GF-D8 (cell line): ENCODE results near the gene SYNPO2L.
"Not testable (repeated sequence)": the region's sequence is repeated elsewhere in the genome, so short reads cannot be mapped to it uniquely, and the experiment has no call there.

Experiments used
- DNase-seq: peaks from one replicate; lab custom pipeline; 2025; lab: John Stamatoyannopoulos, UW

SYNPO2L gene, protein sequence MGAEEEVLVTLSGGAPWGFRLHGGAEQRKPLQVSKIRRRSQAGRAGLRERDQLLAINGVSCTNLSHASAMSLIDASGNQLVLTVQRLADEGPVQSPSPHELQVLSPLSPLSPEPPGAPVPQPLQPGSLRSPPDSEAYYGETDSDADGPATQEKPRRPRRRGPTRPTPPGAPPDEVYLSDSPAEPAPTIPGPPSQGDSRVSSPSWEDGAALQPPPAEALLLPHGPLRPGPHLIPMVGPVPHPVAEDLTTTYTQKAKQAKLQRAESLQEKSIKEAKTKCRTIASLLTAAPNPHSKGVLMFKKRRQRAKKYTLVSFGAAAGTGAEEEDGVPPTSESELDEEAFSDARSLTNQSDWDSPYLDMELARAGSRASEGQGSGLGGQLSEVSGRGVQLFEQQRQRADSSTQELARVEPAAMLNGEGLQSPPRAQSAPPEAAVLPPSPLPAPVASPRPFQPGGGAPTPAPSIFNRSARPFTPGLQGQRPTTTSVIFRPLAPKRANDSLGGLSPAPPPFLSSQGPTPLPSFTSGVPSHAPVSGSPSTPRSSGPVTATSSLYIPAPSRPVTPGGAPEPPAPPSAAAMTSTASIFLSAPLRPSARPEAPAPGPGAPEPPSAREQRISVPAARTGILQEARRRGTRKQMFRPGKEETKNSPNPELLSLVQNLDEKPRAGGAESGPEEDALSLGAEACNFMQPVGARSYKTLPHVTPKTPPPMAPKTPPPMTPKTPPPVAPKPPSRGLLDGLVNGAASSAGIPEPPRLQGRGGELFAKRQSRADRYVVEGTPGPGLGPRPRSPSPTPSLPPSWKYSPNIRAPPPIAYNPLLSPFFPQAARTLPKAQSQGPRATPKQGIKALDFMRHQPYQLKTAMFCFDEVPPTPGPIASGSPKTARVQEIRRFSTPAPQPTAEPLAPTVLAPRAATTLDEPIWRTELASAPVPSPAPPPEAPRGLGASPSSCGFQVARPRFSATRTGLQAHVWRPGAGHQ

DNA sequence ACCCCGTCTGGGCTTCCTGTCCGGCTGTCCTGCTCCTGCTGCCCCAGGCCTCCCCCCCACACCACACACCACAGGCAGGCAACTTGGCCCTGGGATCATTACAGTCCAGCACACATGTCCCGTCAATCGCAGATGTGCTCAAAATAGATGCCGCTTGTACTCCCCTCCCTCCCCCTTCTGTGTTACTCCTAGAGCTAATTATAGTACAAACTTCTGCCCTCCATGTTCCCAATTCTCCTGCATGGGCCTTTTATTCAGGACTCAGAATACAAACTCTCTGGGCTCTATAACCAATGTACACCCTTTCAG is at the start of gene SYNPO2L:
SYNPO2L (minus strand) TSS at position 40 of the 309 bp plus-strand sequence. CDS start 107 bp downstream, outside the sequence.
- DNase-seq: no peak

DNA sequence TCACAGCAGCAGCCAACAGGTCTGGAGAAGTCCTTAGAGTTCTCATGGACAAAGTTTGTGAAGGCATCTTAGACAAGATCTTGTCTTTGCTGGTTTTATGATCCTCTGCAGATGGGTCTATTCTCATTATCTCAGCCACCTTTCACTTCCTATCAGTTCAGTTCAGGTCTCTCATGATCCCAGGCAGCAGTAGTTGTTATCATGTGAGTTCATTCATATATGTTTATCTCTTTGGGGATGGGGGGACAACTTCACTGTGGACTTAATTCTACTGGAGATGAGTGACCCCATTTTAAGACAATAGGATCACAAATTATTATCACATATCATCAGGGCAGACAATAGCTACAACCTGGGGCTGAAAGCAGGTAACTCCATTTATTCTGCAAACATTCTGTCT is 48.1 kb upstream of the SYNPO2L start:
- DNase-seq: not testable (repeated sequence)

DNA sequence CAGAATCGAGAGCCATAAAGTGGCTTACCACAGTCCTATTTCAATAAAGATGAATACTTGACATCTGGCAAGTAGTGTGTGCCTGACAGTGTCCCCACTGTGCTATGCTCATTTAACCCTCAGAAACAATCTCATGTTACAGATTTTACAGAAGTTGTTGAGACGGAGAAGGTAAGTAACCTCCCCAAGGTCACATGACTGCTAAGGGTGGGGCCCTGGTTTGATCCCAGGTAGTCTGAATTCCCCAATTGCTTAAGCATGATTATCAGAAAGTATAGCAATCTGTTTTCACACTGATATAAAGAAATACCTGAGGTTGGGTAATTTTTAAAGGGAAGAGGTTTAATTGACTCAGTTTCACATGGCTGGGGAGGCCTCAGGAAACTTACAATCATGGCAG is 43.0 kb upstream of the SYNPO2L start:
- DNase-seq: not testable (repeated sequence)

DNA sequence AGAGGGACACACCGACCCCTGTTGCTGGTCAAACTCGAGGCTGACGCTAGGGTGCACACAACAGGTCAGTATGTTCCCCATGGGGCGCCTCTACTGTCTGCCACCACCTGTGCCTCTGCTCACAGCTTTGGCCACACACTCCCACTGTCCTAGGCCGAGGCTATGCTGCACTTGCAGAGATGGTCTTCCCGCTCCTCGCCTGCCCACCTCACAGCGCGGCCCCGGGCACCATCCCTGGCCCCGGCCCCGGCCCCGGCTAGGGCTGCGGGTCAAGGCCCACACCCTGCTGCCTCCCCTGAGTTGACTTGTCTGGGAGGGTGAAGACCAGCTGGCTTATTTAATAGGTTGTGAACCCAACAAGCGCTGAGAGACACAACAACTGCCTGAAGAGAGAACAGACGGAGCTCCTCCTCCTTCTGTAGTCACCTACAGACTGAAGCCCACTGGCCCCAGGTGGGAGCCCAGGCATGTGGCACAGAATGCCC is 41.9 kb upstream of the SYNPO2L start, which contains the start of gene AGAP5:
AGAP5 (minus strand) TSS at position 435 of the 485 bp plus-strand sequence; CDS start at position 81, 354 bp downstream.
- not testable (repeated sequence) for DNase-seq

DNA sequence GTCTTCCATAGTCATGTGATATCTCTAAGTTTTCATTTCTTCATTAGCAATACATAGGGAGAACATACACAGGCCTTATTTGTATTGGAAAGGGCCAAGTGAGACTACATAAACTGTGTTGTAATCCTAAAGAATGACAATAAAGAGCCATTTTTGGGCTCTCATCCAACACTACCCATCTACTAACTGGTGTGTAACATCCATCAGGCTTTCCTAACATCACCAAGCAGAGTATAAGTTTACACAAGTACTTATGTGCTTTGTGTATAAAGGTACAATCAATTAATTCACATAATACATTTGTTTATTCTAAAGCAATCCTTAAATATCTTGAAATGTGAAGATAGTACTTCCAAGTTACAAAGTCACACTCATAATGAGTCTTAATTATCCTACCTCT is 39.5 kb upstream of the SYNPO2L start:
- DNase-seq: not testable (repeated sequence)

DNA sequence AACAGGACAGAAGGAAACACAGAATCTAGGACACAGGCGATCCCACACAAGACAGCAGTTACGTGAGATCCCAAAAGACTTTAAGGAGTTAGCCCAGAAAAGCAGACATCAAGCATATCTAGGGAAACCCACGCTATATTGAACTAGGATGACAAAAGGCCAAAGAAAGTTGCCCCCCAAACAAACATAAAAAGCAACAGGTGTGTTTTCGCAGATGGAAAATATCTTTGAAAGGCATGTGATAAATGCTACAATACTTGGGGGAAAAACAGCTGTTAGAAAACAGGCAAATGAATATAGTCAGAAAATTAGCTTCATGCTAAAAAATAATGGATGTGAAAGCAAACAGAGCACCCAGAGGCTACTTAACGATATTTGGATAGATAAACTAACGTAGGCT is 34.9 kb upstream of the SYNPO2L start:
- DNase-seq: not testable (repeated sequence)

DNA sequence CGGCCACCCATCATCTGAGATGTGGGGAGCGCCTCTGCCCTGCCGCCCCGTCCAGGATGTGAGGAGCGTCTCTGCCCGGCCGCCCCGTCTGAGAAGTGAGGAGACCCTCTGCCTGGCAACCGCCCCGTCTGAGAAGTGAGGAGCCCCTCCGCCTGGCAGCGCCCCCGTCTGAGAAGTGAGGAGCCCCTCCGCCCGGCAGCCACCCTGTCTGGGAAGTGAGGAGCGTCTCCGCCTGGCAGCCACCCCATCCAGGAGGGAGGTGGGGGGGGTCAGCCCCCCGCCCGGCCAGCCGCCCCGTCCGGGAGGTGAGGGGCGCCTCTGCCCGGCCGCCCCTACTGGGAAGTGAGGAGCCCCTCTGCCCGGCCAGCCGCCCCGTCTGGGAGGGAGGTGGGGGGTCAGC is 33.8 kb upstream of the SYNPO2L start:
- not testable (repeated sequence) for DNase-seq

DNA sequence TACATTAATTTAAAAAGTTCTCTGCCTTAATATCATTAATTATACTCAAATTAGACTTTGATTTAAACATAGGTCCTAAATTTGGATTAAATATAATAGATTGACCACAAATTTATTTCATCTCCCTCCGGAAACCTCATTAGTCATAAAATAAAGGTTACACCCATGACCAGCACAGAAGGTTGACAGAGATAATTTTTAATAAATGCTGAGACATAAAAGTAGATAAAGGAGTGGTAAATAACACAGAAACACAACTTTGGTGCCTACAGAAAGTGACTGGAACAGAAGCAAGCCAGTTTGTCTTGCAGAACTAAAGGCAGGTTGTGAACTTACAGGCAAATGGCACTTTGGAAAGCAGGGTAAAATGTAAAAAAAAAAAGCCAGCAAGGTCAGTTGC is 31.8 kb upstream of the SYNPO2L start:
- DNase-seq: not testable (repeated sequence)

DNA sequence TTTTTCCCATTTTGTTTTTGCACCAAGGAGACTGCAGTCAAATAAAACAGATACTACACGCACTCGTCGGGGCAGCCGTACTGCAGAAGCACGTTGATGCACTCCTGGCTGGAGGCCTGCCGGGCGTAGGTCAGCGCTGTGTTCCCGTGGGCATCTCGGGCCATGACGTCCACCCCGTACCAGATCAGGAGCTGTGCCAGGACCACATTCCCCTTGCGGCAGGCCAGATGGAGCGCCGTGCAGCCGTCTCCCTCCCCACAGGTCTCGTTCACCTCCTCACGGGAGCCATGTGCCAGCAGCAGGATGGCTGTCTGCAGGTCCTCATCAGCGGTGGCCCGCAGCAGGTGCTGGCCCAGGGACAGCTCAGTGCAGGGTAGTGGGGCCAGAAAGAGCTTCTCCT is 18.7 kb upstream of the SYNPO2L start:
- not testable (repeated sequence) for DNase-seq

DNA sequence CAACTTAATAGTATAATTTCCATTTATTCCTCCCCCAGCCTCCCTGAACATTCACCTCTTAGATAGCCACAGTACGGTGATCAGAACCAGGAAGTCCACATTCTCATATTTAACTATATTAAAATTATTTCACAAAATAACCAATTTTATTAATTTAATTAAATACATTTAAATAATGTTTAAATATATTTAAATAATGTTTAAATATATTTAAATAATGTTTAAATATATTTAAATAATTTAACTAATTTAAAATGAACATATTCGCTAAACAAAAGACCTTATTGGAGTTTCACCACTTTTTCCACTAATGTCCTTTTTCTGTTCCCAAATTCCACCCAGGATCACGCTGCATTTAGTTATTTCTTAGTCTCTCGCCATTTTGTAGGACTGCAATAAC is 12.5 kb upstream of the SYNPO2L start:
- DNase-seq: not testable (repeated sequence)

DNA sequence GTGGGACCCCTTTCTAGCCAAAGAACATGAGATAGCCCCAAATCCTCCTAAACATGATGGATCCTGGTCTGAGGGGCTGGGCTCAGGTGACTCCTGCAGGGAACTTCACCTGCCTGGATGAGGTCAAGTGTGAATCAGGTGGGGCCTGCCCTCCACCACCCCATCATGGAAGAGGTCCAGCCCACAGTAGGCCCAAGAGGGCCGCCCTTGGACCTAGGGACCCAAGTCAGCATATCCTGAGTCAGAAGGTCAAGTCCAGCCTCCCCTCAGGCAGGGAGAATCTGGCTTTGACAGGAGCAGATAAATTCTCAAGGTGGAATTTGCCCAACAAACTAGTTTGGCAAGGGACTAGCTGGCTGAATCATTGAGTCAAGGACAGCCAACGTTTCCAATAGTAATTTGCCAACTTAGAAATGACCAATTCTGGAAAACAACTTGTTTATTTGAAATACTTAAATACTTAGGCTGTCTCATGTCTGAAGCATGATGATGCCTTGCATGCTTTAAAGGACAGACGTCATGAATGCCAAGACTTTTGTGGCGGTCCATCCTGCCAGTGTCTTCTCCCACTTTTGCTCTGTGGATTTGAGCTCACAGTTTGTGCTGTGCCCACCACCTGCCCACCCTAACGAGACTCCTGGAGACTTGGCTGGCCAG is 10.5 kb upstream of the SYNPO2L start:
- not testable (repeated sequence) for DNase-seq

DNA sequence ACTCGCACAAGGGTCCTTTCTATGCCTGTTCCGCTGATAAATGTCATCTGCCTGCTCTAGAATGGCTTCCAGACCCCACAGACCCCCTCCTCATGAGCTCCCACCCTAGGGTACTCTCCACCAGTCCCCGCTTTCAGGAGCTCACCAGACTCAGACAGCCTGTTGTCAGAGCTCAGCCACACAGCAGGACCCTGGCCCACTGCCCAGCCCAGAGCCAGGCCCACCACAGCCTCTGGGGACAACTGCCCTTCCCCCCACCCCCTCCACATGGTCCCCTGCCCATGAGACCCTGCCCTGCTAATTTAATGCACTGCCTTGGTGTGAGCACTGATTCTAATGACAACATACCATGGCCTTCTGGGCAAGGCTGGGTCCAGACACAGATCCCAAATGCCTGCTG is 9.8 kb upstream of the SYNPO2L start:
- not testable (repeated sequence) for DNase-seq

DNA sequence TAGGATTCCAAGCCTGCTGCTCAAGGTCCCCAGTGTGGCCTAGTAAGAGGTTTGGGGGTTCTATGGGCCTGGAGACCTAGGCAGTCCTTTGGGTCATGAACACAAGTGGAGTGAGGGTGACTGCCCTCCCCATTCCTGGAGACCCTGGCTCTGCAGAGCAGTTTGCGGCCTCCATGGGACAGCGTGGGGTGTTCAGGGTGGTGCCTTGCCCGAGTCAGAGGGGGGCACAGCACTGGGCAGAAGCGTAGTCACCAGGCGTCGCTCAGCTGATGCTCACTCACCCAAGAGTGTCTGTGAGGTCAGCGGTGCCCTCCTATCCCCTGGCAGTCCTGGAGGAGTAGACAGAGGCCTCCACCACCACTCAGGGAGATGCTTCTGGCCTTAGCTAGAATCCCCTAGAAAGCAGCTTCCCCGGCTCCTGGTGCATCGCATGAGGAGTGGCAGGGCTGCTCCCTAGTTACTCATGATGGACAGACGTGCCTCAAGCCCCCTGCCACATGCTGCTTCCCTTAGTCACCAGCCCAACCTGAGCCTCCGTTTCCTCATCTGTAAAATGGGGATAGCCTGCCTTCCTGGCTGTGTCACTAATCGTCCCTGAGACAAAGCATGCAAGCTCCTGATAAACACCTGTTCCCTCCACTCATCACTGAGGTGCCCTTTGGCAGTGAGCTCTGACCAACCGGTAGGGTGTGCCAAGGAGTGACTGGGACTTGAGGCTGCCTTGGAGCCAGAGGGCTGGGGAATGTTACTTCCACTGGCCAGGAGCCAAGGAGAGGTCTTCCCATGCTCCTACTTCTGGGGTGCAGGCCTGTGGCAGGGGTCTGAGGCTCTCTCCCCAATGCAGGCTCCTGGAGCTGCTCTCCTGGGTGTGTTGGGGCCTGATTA is 8.6 kb upstream of the SYNPO2L start:
- DNase-seq: not testable (repeated sequence)

DNA sequence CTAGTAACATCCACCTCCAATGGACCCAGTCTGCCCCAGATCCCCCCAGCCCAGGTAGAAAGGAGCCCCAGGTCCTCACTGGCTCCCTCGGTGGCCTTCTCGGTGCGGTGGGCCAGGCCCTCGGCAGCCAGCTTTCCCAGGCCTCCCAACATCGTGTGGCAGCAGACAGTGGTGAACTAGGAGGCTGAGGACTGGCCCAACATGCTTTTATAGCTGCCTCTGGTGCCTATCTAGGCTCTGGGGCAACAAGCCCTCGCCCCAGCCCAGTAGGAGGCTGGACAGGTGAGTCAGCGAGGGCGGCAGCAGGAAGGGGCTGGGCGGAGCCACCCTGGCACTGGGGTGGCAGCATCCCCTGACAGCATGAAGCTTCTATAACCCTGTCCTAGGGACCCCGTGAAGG is 7.8 kb upstream of the SYNPO2L start:
- DNase-seq: not testable (repeated sequence)

DNA sequence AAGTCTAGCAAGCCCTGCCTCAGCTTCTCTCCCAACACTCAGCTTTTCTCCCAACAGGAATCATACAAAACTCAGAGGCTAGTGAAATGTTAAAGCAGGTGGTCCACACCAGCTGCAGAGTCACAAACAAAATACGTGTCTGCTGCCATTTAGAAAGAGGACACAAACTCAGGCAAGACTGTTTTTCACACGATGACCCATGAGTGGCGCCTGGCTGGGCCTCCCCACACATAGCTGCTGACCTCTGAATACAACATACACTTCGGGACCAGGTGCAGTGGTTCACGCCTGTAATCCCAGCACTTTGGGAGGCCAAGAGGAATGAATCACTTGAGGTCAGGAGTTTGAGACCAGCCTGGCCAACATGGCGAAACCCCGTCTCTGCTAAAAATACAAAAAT is 6.9 kb upstream of the SYNPO2L start:
- DNase-seq: not testable (repeated sequence)

DNA sequence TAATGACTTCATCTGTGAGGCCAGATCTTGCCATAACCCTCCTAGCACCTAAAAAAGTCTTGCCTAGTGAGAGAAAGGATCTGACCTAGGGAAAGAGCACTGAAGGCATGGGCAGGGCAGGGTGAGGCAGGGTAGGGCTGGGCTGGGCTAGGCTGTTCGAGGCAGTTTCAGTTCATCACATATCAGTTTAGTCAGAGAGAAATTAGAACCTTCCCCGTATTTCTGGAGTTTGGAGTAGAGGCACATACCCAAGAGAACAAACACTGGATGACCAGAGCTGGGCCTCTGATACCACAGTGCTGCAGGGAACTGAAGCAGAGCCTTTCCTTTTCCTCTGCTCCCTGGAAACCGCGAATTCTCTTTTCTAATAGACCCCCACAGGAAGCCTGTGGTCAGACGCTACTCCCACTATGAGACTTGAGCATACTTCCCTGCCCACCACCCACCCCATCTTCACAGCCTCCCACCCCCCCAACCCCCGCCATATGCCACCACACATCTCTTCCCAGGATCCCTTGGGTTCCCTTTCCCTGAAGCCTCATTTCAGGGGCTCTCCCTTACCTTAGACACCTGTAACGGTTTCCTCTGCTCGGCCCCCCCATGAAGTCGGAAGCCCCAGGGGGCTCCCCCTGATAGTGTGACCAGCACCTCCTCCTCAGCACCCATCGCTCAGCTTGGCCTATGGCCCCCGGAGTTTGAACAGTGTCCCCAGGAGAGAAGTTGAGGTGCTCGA is 406 bp downstream of the SYNPO2L start:
- DNase-seq: no peak

DNA sequence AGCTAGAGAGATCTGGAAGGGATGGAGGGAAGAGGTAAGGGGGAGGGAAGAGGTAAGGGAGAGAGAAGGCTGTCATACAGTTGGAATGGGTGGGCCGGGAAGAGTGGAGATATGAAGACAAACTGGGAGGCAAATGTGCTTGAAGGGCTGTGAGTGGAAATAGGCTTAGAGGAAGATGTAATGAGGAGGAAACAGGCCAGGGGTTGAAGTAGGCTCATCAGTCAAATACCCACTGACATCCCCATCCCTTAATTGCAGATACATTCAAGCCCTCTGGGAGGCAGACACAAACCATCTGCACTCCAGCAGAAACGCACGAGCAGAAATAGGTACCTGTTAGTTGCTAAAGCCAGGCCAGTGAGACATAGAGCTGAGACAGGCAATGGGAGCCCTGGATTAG is 2.1 kb downstream of the SYNPO2L start:
- peak; percentile 8 for DNase-seq

DNA sequence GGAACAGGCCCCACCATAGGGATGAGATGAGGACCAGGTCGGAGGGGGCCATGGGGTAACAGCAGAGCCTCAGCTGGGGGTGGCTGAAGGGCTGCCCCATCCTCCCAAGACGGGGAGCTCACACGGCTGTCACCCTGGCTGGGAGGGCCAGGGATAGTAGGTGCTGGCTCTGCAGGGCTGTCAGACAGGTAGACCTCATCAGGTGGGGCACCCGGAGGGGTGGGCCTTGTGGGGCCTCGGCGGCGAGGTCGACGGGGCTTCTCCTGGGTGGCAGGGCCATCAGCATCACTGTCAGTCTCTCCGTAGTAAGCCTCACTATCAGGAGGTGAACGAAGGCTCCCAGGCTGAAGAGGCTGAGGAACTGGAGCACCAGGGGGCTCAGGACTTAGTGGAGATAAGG is 2.6 kb downstream of the SYNPO2L start:
- no peak for DNase-seq

DNA sequence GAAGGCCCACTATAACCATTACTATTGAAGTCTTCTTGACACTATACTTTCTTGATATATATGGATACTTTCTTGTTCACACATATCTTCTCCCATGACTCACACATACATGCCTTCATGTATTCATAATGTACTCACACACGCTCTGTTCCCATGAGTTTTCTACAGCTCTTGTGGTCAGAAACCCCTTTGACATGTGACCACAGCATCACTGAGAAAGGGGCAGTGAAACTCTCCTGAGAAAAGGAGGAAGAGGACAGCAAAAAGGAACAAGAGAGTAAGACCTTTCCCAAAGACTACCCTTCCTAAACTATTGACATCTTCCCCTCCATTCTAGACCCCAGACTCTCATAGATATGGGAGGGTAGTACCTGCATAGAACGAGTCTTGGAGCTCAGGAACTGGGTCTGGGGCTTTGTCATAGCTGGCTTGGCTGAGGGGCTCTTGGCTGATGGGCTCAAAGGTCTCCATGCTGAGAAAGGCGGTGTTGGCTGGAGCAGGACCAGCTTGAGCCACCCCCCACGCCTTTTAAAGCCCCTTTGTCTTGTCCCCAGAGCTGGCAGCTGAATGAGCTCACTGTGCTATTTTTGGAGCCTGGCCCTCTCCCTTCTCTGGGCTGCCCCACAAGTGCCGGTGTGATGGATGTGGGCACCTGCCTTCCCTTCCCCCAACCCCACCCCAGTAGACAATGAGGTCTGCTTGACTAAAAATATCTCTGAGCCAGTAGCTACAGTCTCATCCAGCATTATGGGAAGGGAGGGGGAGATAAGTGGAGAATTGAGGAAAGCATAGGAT is 5.1 kb downstream of the SYNPO2L start:
- no peak for DNase-seq
